ENCODE results near the gene SEZ6.

Gene SEZ6

GRCh38 chr17:29034510-29034909 lies 28.7 kb upstream of the SEZ6 start:
- no peak for DNase-seq (ENCODE audit: low read depth)

GRCh38 chr17:29032857-29033197 lies 27.0 kb upstream of the SEZ6 start:
- no peak for DNase-seq (ENCODE audit: low read depth)

- DNase-seq (ENCODE audit: low read depth) = no peak
Observed at GRCh38 chr17:29032013-29032856, 26.4 kb upstream of the SEZ6 start.

GRCh38 chr17:29031488-29031887 lies 25.7 kb upstream of the SEZ6 start:
- DNase-seq (ENCODE audit: low read depth) = no peak

- no peak for DNase-seq (ENCODE audit: low read depth)
Observed at GRCh38 chr17:29024316-29024952, 18.6 kb upstream of the SEZ6 start.

GRCh38 chr17:29022074-29022473 lies 16.2 kb upstream of the SEZ6 start:
- no peak for DNase-seq (ENCODE audit: low read depth)

GRCh38 chr17:29021226-29021625 lies 15.4 kb upstream of the SEZ6 start:
- DNase-seq (ENCODE audit: low read depth) = no peak

- DNase-seq (ENCODE audit: low read depth) = no peak
Observed at GRCh38 chr17:29020576-29020975, 14.7 kb upstream of the SEZ6 start.

GRCh38 chr17:29019475-29020181 lies 13.8 kb upstream of the SEZ6 start:
- DNase-seq (ENCODE audit: low read depth) = no peak

- no peak for DNase-seq (ENCODE audit: low read depth)
Observed at GRCh38 chr17:29018788-29019474, 13.1 kb upstream of the SEZ6 start.

GRCh38 chr17:29016345-29017210 lies 10.7 kb upstream of the SEZ6 start:
- DNase-seq (ENCODE audit: low read depth) = no peak

GRCh38 chr17:29014716-29015115 lies 8.9 kb upstream of the SEZ6 start:
- DNase-seq (ENCODE audit: low read depth) = no peak

- DNase-seq (ENCODE audit: low read depth) = no peak
Observed at GRCh38 chr17:29012535-29012934, 6.7 kb upstream of the SEZ6 start.

GRCh38 chr17:29010586-29010985 lies 4.8 kb upstream of the SEZ6 start:
- DNase-seq (ENCODE audit: low read depth) = no peak

GRCh38 chr17:29010129-29010528 lies 4.3 kb upstream of the SEZ6 start:
- no peak for DNase-seq (ENCODE audit: low read depth)

- no peak for DNase-seq (ENCODE audit: low read depth)
Observed at GRCh38 chr17:29008591-29008990, 2.8 kb upstream of the SEZ6 start.

- DNase-seq (ENCODE audit: low read depth) = no peak
Observed at GRCh38 chr17:29007860-29008455, 2.1 kb upstream of the SEZ6 start.

- no peak for DNase-seq (ENCODE audit: low read depth)
Observed at GRCh38 chr17:29007456-29007855, 1.6 kb upstream of the SEZ6 start.

- no peak for DNase-seq (ENCODE audit: low read depth)
Observed at GRCh38 chr17:29004081-29004692, 1.6 kb downstream of the SEZ6 start.

- DNase-seq (ENCODE audit: low read depth) = no peak
Observed at GRCh38 chr17:29003289-29003688, 2.5 kb downstream of the SEZ6 start.

- DNase-seq (ENCODE audit: low read depth) = no peak
Observed at GRCh38 chr17:29002811-29003210, 3.0 kb downstream of the SEZ6 start.
